WTC11 (cell line): ENCODE results near the gene APLN.

Experiments used
- ATF6 ChIP-seq: sonication (generic); formaldehyde crosslinking; IDR thresholded peaks from 2 replicates; pipeline ENCODE4 v1.8.1; 2023; ENCODE audit warnings: mild to moderate bottlenecking, missing genetic modification reagents
- CTCF ChIP-seq: fragments of 200-600 bp; IDR thresholded peaks from 2 replicates; pipeline ENCODE4 v1.8.0; 2022; ENCODE audit warnings: antibody characterized with exemption
- FOXK1 ChIP-seq: sonication (generic); formaldehyde crosslinking; IDR thresholded peaks from 2 replicates; pipeline ENCODE4 v1.8.0; 2022; ENCODE audit warnings: mild to moderate bottlenecking, moderate library complexity, missing genetic modification reagents
- GABPB1 ChIP-seq: sonication (generic); formaldehyde crosslinking; IDR thresholded peaks from 2 replicates; pipeline ENCODE4 v1.8.1; 2023; ENCODE audit warnings: mild to moderate bottlenecking, missing genetic modification reagents
- MAX ChIP-seq: sonication (generic); formaldehyde crosslinking; IDR thresholded peaks from 2 replicates; pipeline ENCODE4 v1.8.0; 2022; ENCODE audit warnings: mild to moderate bottlenecking, missing genetic modification reagents
- NFE2L1 ChIP-seq: sonication (generic); formaldehyde crosslinking; IDR thresholded peaks from 2 replicates; pipeline ENCODE4 v1.8.1; 2023; ENCODE audit warnings: missing genetic modification reagents
- RELA ChIP-seq: sonication (generic); formaldehyde crosslinking; IDR thresholded peaks from 2 replicates; pipeline ENCODE4 v1.8.1; 2022; ENCODE audit warnings: missing genetic modification reagents, mild to moderate bottlenecking, borderline replicate concordance
- ZNF532 ChIP-seq: fragments of 250-450 bp; sonication (Bioruptor Pico); IDR thresholded peaks from 2 replicates; pipeline ENCODE4 v1.9.0; 2021; ENCODE audit warnings: mild to moderate bottlenecking, borderline replicate concordance
- TF ChIP-seq, protein P1 (sequence below): sonication (generic); formaldehyde crosslinking; IDR thresholded peaks from 2 replicates; pipeline ENCODE4 v1.8.0; 2022; ENCODE audit warnings: mild to moderate bottlenecking, missing genetic modification reagents
- TF ChIP-seq, protein P2 (sequence below): sonication (generic); formaldehyde crosslinking; IDR thresholded peaks from 2 replicates; pipeline ENCODE4 v1.8.1; 2023; ENCODE audit warnings: mild to moderate bottlenecking, missing genetic modification reagents, moderate library complexity
- TF ChIP-seq, protein P3 (sequence below): sonication (generic); formaldehyde crosslinking; IDR thresholded peaks from 2 replicates; pipeline ENCODE4 v1.8.1; 2023; ENCODE audit warnings: mild to moderate bottlenecking, moderate library complexity, missing genetic modification reagents

DNA sequence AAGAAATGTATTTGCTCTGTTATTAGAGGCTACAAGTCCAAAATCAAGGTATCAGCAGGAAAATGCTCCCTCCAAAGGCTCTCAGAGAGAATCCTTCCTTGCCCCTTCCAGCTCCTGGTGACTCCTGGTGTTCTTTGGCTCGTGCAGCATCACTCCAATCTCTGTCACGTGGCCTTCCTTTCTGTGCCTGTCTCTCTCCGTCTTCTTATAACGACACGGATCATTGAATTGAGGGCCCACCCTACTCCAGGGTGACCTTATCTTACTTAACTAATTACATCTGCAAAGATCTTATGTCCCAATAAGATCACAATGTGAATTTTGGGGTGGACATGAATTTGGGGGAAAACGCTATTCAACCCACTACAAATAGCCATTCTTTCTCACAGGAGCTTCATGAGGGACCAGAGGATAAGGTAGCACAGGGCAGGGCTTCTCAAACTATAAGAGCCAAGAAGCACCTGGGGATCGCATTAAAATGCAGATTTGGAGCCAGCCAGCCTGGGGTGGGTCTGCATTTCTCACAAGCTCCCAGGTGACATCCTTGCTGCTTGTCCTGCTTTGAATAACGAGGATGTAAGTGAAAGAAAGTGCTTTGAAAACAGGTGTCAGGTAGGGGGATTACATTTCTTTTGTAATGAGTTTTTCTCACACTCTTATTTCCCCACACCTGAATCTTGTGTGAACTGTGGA, 41.9 kb upstream of the APLN start:
- TF ChIP-seq FOXK1 (CRISPR knock-in tag), result no peak
- no peak for TF ChIP-seq ATF6
- no peak for TF ChIP-seq CTCF
- TF ChIP-seq ZNF532 (CRISPR knock-in tag), result no peak
- no peak for TF ChIP-seq GABPB1 (CRISPR knock-in tag)
- TF ChIP-seq MAX, result no peak
- TF ChIP-seq NFE2L1 (CRISPR knock-in tag), result no peak
- no peak for TF ChIP-seq RELA (CRISPR knock-in tag)
- TF ChIP-seq, protein P1, sequence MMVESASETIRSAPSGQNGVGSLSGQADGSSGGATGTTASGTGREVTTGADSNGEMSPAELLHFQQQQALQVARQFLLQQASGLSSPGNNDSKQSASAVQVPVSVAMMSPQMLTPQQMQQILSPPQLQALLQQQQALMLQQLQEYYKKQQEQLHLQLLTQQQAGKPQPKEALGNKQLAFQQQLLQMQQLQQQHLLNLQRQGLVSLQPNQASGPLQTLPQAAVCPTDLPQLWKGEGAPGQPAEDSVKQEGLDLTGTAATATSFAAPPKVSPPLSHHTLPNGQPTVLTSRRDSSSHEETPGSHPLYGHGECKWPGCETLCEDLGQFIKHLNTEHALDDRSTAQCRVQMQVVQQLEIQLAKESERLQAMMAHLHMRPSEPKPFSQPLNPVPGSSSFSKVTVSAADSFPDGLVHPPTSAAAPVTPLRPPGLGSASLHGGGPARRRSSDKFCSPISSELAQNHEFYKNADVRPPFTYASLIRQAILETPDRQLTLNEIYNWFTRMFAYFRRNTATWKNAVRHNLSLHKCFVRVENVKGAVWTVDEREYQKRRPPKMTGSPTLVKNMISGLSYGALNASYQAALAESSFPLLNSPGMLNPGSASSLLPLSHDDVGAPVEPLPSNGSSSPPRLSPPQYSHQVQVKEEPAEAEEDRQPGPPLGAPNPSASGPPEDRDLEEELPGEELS (CRISPR knock-in tag), result no peak
- TF ChIP-seq, protein P2, sequence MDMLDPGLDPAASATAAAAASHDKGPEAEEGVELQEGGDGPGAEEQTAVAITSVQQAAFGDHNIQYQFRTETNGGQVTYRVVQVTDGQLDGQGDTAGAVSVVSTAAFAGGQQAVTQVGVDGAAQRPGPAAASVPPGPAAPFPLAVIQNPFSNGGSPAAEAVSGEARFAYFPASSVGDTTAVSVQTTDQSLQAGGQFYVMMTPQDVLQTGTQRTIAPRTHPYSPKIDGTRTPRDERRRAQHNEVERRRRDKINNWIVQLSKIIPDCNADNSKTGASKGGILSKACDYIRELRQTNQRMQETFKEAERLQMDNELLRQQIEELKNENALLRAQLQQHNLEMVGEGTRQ (CRISPR knock-in tag), result peak; percentile 70
- TF ChIP-seq, protein P3, sequence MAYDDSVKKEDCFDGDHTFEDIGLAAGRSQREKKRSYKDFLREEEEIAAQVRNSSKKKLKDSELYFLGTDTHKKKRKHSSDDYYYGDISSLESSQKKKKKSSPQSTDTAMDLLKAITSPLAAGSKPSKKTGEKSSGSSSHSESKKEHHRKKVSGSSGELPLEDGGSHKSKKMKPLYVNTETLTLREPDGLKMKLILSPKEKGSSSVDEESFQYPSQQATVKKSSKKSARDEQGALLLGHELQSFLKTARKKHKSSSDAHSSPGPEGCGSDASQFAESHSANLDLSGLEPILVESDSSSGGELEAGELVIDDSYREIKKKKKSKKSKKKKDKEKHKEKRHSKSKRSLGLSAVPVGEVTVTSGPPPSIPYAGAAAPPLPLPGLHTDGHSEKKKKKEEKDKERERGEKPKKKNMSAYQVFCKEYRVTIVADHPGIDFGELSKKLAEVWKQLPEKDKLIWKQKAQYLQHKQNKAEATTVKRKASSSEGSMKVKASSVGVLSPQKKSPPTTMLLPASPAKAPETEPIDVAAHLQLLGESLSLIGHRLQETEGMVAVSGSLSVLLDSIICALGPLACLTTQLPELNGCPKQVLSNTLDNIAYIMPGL (CRISPR knock-in tag), result no peak
